Spleen (tissue), 11 donors: ENCODE results near the gene CD274. TPM values are rescaled to one million over a fixed set of nuclear protein-coding genes. Genes with fewer than 3 reads are reported as not detected.
A peak's percentile ranks its signal among the peaks of the same experiment; 100 is the strongest.

ENCODE experiments used
- DNase-seq: peaks from one replicate; pipeline ENCODE4 v3.0.0-alpha.2; 2020
- H3K27ac ChIP-seq, 8 donors: fragments of 200-600 bp; sonication (generic) in 7 of 8; 1 replicate in 4 of 8; 2 replicates in 4 of 8; pipeline versions ENCODE4 v1.5.0 to v1.8.0; 2016 to 2021; ENCODE audit warnings: inconsistent platforms in 4 of 8, mild to moderate bottlenecking in 4 of 8, moderate library complexity in 1 of 8
- H3K27me3 ChIP-seq, 7 donors: fragments of 200-600 bp; sonication (generic) in 6 of 7; replicated peaks in 1 of 7; 1 replicate in 4 of 7; 2 replicates in 3 of 7; pipeline versions ENCODE4 v1.5.0 to v1.8.0; 2016 to 2021; ENCODE audit warnings: inconsistent platforms in 3 of 7, mild to moderate bottlenecking in 1 of 7
- H3K36me3 ChIP-seq, 6 donors: fragments of 200-600 bp; sonication (generic) in 5 of 6; 1 replicate in 4 of 6; 2 replicates in 2 of 6; pipeline versions ENCODE4 v1.5.0 to v1.8.0; 2016 to 2021; ENCODE audit warnings: inconsistent platforms in 2 of 6
- H3K4me1 ChIP-seq, 6 donors: fragments of 200-600 bp; sonication (generic) in 5 of 6; 1 replicate in 3 of 6; 2 replicates in 3 of 6; pipeline versions ENCODE4 v1.5.0 to v1.8.0; 2016 to 2021; ENCODE audit warnings: inconsistent platforms in 3 of 6
- H3K4me3 ChIP-seq, 8 donors: fragments of 200-600 bp; sonication (generic) in 7 of 8; 1 replicate in 4 of 8; 2 replicates in 4 of 8; pipeline versions ENCODE4 v1.5.0 to v1.8.0; 2016 to 2021; ENCODE audit warnings: inconsistent platforms in 4 of 8, mild to moderate bottlenecking in 4 of 8, moderate library complexity in 2 of 8
- H3K9me3 ChIP-seq, 8 donors: fragments of 200-600 bp; sonication (generic) in 7 of 8; 1 replicate in 4 of 8; 2 replicates in 4 of 8; pipeline versions ENCODE4 v1.5.0 to v1.8.0; 2016 to 2021; ENCODE audit warnings: inconsistent platforms in 4 of 8
- POLR2A ChIP-seq, 3 donors: fragments of 450-650 bp; IDR thresholded peaks; one replicate each; pipeline ENCODE4 v1.5.1; 2017; ENCODE audit warnings: antibody characterized with exemption in 3 of 3, mild to moderate bottlenecking in 1 of 3
- POLR2AphosphoS5 ChIP-seq, 3 donors: sonication (generic); formaldehyde crosslinking; IDR thresholded peaks; one replicate each; pipeline ENCODE4 v1.5.1; 2017; ENCODE audit warnings: antibody characterized with exemption in 3 of 3
- WGBS, 5 donors: extraction: QIAGEN DNeasy Blood & Tissue Kit in 3 of 5; methylation state at CpG; one replicate each; pipeline versions ENCODE4 v1.1.5 to v1.1.7; 2013 to 2018; 5-methylcytosine and 5-hydroxymethylcytosine counted together
- intact Hi-C: fragments of 100-400 bp; cut with DNase I; formaldehyde crosslinking; loops from one replicate; pipeline ENCODE4 v1.15.0; 2023; ENCODE audit warnings: low total_unique reads
- polyA plus RNA-seq, 3 donors: library from polyadenylated mRNA; stranded (reverse); fragments of 200-250 nt; gene quantifications; one replicate each; pipeline ENCODE4 v1.2.1, GENCODE V29; 2013
- total RNA-seq, 7 donors: library from RNA; depleted of rRNA in 3 of 7; stranded (reverse); fragments of >200 nt in 3 of 7; fragmentation: NEBNext Ultra II Directional in 4 of 7; extraction: Animal tissue kit (Norgen Biotek cat#: 25700) in 4 of 7; gene quantifications; one replicate each; pipeline versions ENCODE4 v1.1.0 to v1.2.1, GENCODE V29; 2016 to 2021
- TF ChIP-seq, protein P1 (sequence below), 11 experiments: fragments of 200-600 bp in 7 of 11; fragments of 450-650 bp in 4 of 11; sonication (generic) in 4 of 11; IDR thresholded peaks in 8 of 11; conservative IDR thresholded peaks in 3 of 11; 1 replicate in 7 of 11; 2 replicates in 4 of 11; pipeline versions ENCODE4 v1.4.0 to v1.8.0; 2016 to 2021; ENCODE audit warnings: antibody characterized with exemption in 11 of 11, inconsistent platforms in 4 of 11, mild to moderate bottlenecking in 1 of 11
- donor health status: healthy with polysubstance abuse.
- donor health status: DM: no; HTN: no; CAD: no; lungs with moderate emphysema.
- donor health status: DM: no; HTN: no; CAD: no.
- donor health status: Bipolar disorder and iron deficiency.
- donor health status: healthy.
- donor health status: DM: no; HTN: no; CAD: no.
- donor health status: DM: yes; HTN: yes; CAD: no.

CD274 gene
- total and polyA plus RNA-seq, 10 donors, result 1.8 to 34.8 (median 25.5) TPM

- H3K4me3 ChIP-seq, result peak overlapping the region; percentile 53 to 81 (median 63)
These were observed 11.8 kb upstream of the CD274 start for GRCh38 chr9:5438301-5439162.

DNA sequence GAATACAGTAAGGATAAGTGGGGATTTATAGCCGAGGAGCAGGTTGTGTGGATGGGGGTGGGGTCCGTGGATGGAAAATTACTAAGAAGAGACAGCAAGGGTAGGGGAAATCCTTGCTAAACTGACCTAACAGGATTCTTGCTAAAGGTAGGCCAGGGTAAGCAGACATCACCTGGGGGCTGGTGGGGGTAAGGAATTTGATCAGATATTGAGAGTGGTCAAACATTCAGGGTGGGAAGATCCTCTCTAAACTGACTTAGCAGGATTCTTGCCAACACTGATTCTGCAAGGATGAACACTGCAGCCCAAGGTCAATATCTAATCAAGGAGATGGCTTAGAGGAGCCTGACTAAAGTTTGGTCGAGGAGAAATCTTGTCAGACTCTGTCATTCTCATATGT, 9.9 kb upstream of the CD274 start:
- intact Hi-C loops, result loop anchor here (10.0 kb wide), 1 partner anchor 696 kb away; the partner anchor contains the start of gene AK3
- WGBS, 5 donors, result 88 to 98% (median 91%) methylated on average over 3 of the region's 3 CpGs
- Histone ChIP-seq H3K4me1 (peaks cover 17 to 42% (median 28%) of the 10 kb centered on the region in 6 donors), H3K36me3 (peaks cover 0 to 9% (median 2%) of the 10 kb centered on the region in 6 donors), H3K4me3 (no peak overlapping the region), H3K9me3 (no peaks in the 10 kb centered on the region), H3K27me3 (no peaks in the 10 kb centered on the region), H3K27ac (no peak overlapping the region)
- no peak for DNase-seq
- no peak for TF ChIP-seq POLR2A (IDR thresholded peaks at IDR 0.05)
- TF ChIP-seq, protein P1, sequence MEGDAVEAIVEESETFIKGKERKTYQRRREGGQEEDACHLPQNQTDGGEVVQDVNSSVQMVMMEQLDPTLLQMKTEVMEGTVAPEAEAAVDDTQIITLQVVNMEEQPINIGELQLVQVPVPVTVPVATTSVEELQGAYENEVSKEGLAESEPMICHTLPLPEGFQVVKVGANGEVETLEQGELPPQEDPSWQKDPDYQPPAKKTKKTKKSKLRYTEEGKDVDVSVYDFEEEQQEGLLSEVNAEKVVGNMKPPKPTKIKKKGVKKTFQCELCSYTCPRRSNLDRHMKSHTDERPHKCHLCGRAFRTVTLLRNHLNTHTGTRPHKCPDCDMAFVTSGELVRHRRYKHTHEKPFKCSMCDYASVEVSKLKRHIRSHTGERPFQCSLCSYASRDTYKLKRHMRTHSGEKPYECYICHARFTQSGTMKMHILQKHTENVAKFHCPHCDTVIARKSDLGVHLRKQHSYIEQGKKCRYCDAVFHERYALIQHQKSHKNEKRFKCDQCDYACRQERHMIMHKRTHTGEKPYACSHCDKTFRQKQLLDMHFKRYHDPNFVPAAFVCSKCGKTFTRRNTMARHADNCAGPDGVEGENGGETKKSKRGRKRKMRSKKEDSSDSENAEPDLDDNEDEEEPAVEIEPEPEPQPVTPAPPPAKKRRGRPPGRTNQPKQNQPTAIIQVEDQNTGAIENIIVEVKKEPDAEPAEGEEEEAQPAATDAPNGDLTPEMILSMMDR (IDR thresholded peaks at IDR 0.05 in 8 of 11, conservative IDR thresholded peaks at IDR 0.05 in 3 of 11), result no peak
- TF ChIP-seq POLR2AphosphoS5 (IDR thresholded peaks at IDR 0.05), result no peak

More at GRCh38 chr9:5438301-5439162, 11.8 kb upstream of the CD274 start:
- peak overlapping the region; percentile 91 to 97 (median 96) for H3K27ac ChIP-seq
- WGBS, 5 donors, result 40 to 61% (median 51%) methylated on average over 21 of the region's 21 CpGs
- DNase-seq, result peak; percentile 81
- TF ChIP-seq POLR2AphosphoS5 (IDR thresholded peaks at IDR 0.05) (no peak), POLR2A (IDR thresholded peaks at IDR 0.05) (no peak)
- peaks cover 17 to 42% (median 28%) of the 10 kb centered on the region in 6 donors for H3K4me1 ChIP-seq
- H3K27me3 ChIP-seq, result no peaks in the 10 kb centered on the region
- intact Hi-C loops, result loop anchor here (5.0 kb wide), 1 partner anchor 154 kb away; no protein-coding TSS in a partner anchor
- no peaks in the 10 kb centered on the region for H3K9me3 ChIP-seq
- H3K36me3 ChIP-seq, result peaks cover 0 to 21% (median 3%) of the 10 kb centered on the region in 6 donors

- WGBS, 5 donors, result 79 to 96% (median 91%) methylated on average over 2 of the region's 2 CpGs
- H3K27me3 ChIP-seq, result no peaks in the 10 kb centered on the region
- intact Hi-C loops, result loop anchor here (10.0 kb wide), 1 partner anchor 696 kb away; the partner anchor contains the start of gene AK3
- H3K36me3 ChIP-seq, result peaks cover 0 to 3% (median 0%) of the 10 kb centered on the region in 6 donors
- no peak overlapping the region for H3K27ac ChIP-seq
- TF ChIP-seq, protein P1 (IDR thresholded peaks at IDR 0.05 in 8 of 11, conservative IDR thresholded peaks at IDR 0.05 in 3 of 11), result no peak
- H3K4me1 ChIP-seq, result peaks cover 17 to 40% (median 27%) of the 10 kb centered on the region in 6 donors
- DNase-seq, result no peak
- no peaks in the 10 kb centered on the region for H3K9me3 ChIP-seq
- no peak overlapping the region for H3K4me3 ChIP-seq
These were observed 9.3 kb upstream of the CD274 start for GRCh38 chr9:5441043-5441442.

DNA sequence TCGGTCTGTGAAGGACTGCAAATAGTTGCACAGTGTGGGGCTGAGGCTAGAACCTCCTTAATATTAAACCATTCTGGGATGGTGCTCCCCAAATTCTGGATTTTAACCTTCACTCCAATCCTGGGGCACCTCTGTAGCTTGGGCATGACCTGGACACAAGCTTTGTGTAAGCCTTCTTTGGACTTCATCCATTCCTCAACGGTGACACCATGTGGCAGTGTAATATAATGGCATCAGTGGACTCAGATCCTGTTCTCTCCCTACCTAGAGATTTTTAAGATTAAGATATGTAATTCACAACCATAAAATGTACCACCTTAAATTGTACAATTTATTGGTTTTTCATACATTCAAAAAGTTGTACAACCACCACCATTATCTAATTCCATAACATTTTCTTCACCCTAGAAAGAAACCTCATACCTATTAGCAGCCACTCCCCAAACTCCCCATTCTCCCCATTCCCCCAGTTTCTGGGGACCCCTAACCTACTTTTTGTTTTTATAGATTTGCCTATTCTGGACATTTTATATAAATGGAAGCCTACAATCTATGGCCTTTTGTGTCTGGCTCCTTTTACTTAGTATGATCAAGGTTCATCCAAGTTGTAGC, 7.8 kb upstream of the CD274 start:
- no peaks in the 10 kb centered on the region for H3K9me3 ChIP-seq
- H3K36me3 ChIP-seq, result no peaks in the 10 kb centered on the region
- H3K4me3 ChIP-seq, result no peak overlapping the region
- intact Hi-C loops, result loop anchor here (10.0 kb wide), 1 partner anchor 698 kb away; the partner anchor contains the start of gene AK3
- WGBS, 5 donors, result 47 to 51% (median 49%) methylated on average over 2 of the region's 2 CpGs
- DNase-seq, result no peak
- no peaks in the 10 kb centered on the region for H3K27me3 ChIP-seq
- no peak overlapping the region for H3K27ac ChIP-seq
- no peak for TF ChIP-seq POLR2AphosphoS5 (IDR thresholded peaks at IDR 0.05)
- TF ChIP-seq, protein P1 (IDR thresholded peaks at IDR 0.05 in 8 of 11, conservative IDR thresholded peaks at IDR 0.05 in 3 of 11), result peak; percentile 26 to 66 (median 56)
- H3K4me1 ChIP-seq, result peaks cover 6 to 34% (median 17%) of the 10 kb centered on the region in 6 donors
